Left renal pelvis (tissue), 4 donors: ENCODE data around the gene FAM241B. TPM values are rescaled to one million over a fixed set of nuclear protein-coding genes. Genes with fewer than 3 reads are reported as not detected.

Experiments
- DNase-seq, 4 donors: peaks; one replicate each; pipeline ENCODE4 v3.0.0-alpha.2; 2013; ENCODE audit warnings: low read depth in 4 of 4, low spot score in 3 of 4
- polyA plus RNA-seq, 4 donors: library from polyadenylated mRNA; unstranded; fragments of 120-200 nt; gene quantifications; one replicate each; pipeline ENCODE4 v1.2.1, GENCODE V29; 2013; ENCODE audit not compliant: insufficient read length in 4 of 4

FAM241B gene
- polyA plus RNA-seq, 4 donors = 2.7 to 10.9 (median 10.0) TPM

DNA sequence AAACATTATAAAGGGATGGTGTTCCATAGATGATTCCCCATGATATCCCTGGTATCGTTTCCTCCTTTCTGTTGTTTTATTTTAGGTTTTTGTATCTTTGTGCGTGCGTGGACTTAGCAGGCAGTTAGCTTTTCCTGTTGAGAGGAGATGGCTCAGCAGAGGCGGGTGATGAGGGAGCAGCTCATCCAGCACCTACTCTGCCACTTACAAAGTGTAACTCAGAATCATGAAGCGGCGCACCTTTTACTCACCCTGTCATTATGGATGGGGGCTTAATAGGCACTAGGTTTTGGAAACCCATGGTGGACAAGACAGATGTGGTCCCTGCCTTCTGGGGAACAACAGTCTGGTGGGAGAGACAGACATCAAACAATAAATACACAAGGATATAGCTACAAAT, 17.1 kb downstream of the FAM241B start:
- no peak for DNase-seq

DNA sequence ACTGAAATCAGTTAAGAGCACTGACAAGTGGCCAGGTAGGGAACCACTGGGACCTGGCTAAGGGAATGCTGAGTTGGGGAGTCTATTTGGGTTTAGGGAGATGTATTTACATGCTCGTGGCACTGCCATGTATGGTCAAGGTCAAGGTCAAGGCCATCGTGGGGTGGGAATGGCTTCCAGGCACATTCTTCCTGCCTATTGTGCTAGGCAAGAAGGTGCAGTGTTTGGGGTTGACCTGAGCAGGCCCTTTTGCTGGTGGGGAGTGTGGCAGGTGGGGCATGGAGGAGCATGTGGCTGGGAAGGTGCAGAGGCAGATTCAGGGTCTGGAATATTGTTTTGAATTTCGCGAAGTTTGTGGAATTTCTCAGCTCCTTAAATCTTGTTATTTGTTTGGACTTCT, 17.8 kb downstream of the FAM241B start:
- no peak for DNase-seq

DNA sequence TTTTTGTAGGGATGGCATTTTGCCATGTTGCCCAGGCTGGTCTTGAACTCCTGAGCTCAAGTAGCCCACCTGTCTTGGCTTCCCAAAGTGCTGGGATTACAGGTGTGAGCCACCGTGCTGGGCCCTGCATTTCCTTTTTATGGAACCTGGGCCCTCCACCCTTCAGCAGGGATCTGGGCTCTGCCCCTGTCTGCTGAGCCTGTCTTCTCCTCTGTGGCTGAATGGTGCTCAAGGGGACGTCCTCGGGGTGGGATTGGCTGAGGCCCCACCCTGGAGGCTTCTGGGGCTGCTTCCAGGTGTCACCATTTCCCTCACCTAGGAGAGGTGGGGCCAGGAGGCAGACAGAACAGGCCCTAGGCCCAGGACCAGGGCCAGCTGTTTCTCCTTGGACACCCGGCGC, 18.4 kb downstream of the FAM241B start:
- no peak for DNase-seq

DNA sequence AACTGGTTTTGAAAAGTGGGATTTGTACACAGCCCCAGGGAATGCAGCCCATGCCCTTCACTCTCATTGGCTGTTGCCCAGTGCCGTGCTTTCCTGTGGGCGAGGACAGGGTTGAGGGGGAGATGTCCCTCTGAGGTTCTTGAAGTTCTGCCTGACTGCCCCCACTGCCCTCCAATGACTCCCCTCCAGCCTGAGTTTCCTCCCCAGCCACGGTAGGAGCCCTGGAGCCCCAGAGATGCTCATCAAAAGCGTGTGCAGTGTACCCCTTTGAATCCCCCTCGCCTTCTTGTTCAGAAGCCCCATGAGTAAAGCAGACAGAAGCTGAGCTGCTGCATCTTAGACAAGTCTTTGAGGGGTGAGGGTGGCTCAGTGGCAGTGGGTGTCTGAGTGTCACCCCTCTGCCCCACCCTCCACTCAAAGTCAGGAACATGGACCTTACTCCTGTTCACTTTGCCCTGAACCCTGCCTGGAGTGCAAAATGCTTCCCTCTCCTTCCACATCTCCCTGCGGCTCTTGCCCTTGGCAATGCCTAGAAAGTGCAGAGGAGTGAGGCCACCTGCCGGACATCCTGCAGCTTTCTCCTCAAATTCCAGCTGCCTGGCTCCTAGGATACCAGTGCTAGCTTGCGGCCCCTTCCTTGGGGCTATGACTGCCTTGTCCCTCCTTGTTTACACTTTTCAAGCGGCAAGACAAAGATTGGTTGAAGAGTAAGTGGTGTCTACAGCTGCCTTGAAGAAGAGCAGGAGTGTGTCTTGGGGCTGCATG, 19.9 kb downstream of the FAM241B start:
- DNase-seq = no peak

DNA sequence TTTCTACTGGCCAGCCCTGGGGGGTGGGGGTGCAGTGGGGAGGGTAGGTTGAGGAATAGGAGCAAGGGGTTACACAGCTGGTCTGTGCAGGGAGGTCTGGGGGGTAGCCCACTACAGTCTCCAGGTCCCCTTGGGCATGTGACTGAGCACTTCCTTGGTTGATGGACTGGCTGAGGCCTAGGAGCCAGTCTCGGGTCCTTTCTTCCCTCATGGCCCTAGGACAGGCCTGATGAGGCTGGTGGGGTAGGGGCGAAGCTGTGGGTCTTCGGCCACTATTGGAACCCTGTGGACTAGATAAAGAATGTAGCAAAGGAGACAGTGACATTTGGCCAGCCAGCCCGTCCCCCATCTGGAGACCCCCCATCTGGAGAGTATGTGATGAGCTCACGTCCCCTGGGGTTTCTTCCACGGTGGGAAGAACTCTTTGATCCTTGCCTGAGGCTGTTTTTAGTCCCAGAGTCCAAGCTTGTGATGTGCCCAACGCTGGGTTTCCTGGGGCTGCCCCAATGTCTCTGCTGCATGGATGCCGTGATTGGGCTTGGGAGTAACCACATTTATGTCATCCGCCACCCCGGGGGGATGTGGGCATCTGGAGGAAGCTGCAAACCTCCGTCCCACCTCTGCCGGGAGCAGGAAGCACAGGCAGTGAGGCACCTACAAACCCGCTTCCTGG, 20.7 kb downstream of the FAM241B start:
- no peak for DNase-seq

DNA sequence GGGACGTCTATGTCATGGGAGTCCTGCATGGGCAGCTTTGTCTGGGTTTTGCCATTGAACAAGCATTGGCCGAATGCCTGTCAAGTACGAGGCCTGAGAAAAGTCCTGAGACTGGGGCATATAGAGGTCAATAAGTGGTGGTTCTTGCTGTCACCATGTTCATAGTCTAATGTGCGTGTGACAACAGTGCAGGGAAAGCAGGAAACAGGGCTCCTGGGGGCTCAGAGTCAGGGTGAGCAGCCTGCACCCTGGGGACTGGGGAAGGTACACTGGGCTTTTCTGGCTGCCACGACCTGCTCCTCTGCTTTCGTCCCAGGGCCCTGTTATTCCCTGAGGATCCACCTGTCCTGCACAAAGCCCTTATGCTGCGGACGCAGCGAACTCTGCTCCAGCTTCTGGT, 21.3 kb downstream of the FAM241B start:
- no peak for DNase-seq

DNA sequence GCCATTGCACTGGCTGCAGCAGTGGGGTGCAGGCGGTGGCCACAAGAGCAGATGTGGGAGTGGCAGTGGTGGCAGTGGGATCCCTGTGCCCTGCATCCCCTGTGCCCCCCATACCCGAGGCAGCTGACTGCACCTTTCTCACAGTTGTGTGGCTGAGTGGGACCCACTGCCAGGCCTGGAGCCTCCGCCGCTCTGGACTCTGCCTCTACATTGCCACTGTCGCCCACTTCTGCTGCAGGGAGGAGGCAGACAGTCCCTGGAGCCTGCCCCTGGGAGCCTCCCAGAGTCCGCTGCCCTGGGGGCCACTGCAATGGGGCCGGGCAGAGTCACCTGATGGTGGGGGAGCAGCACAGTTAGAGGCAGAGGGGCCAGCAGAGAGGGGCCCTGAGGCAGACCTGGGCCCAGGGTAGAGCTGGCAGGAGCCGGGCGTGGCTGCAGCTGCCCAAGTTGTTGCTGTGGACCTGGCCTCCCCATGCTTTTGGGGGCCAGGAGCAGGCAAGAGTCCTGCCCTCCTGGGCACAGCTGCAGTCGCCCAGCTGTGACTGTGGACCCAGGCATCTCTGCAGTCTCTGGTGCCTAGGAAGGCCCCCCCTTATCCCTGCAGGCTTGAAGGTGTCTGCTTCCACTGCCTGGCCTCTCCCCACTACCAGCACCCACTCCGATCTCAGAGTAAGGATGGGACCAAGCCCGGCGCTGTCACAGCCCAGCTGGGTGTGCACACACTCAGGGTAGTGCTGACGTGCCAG, 22.2 kb downstream of the FAM241B start:
- no peak for DNase-seq

DNA sequence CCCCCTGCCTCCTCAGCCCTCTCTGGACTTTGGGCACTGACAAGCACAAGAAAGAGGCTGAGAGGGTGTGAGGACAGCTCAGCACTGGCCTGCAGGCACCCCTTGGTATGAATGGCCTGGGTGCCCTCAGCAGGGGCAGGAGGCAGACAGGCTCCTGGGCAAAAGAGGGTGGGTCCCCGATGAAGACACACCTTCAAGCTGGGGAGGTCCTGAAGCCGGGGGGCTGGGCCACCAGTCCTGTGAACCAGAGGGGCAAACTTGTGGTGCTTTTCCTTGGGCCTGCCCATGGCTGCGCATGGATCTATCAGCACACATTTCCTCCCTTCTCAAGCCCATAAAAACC, 22.8 kb downstream of the FAM241B start:
- no peak for DNase-seq

DNA sequence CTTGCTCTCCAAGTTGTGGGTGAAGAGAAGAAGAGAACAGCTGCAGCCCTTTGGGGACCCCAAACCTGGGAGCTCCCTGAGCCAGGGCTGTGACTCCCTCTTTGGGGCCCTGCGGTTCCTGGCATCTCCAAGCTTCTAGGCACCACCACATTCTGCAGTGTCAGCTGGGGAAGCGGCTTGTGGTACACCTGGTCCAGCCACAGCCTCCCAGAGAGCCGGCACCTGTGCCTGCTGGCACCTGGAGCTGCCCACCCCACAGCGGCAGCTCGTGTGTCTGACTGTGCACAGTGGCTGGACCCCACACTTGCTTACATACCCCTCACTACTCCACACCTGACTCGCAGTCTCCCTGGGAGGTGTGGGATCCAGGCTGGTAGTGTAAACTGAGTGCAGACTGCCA, 23.5 kb downstream of the FAM241B start:
- no peak for DNase-seq

DNA sequence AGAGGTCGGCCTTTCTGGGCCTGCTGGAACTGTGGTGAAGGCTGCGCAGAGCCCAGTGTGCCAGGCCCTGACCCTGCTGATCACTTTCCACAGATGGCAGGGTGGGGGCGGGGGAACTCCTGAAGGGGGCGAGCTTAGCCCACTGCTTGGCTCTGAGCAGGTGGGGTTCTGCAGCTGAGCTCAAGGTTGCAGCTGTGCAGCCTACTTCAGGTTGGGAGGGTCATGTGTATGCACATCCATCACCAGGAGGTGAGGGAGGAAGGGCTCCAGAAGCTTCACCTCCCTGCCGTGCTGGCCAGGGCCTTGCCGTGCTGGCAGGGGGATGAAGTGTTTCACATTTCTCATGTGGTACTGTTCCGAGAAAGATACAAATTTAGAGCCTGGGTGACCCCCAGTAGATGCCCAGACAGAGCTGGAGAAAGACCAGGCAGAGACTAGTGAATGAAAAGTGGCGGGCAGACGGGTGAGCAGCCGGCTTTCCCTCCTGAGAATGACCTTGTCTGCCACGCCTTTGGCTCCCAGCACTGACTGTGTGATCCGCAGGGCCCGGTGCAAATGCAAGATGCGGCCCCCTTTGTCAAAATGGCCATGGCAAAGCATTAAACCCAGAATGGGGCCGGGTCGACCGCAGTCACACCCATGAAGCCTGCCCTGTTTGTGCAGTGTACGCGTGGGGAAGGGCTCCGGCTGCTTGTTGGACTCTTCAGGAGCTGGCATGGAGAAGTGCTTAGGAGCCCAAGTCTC, 25.2 kb downstream of the FAM241B start:
- no peak for DNase-seq

DNA sequence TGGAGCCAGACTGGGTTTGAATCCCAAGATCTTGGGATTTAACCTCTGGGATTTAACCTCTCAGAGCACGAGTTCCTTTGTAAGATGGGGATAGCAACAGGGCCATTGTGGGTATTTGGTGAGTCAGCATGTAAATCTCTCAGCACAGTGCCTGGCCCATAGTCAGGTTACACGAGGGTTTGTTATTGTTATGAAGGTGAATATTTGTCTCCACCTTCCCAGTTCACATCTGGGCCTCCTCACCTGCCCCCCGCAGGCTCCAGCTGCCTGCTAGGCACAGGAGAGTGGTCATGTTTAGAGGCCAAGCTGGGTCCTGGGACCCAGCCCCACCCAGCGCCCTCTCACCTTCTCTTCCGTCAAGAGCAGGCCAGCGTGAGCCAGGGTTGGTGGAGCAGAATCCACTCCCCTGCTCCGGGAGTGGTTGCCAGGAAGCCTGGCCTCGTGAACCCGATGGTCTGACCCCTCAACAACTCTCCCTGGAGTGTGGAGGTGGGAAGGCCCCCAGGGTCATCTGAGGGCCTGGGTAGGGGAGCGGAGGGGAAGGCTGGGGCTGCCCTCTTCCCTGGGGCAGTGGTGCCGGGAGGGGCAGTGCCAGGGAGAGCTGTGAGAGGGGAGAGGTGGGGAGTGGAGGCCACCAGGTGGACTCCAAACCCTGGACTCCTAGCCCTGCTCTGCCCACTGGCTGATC, 26.0 kb downstream of the FAM241B start:
- no peak for DNase-seq

DNA sequence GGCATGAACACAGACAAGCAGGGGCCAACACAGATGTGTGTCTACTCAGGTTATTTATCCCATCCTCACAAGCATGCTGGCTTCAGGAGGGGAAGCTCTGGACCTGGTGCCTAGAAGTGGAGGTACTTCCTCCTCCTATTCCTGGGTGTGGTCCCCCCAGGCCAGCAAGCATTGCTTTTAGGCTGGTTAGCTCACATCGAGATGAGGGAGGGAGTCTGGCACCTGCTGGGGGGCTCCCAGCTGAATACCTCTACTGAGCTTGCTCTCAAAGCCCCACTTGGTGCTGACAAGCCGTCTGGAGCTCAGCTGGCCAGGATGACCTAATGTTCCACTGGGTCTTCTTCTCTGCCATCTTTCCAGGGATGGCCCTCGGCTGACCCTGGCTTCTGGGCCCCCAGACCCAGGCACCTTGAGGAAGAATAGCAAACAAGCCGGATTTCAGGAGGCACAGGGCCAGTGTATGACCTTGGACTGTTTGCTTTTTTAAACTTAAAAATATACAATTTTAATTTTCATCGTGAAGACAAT, 26.8 kb downstream of the FAM241B start:
- DNase-seq = no peak

DNA sequence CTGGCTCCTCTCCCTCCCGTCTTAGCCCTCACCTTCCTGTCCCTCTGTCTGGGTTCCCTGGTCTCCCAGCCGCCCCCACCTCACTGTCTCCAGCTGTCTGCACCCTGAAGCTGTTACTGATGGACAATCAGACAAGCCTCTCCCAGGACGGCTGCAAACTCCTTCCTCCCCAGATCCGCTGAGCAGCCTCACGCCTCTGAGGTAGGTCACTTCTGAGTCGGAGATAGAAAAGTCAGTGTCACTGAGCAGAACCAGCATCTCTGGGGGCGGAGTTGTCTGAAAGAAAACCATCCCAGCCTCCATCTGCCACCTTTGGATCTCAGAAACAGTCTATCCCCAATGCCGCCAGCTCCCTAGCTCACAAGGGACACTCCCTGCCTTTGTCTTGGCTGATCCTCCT, 27.4 kb downstream of the FAM241B start:
- no peak for DNase-seq

DNA sequence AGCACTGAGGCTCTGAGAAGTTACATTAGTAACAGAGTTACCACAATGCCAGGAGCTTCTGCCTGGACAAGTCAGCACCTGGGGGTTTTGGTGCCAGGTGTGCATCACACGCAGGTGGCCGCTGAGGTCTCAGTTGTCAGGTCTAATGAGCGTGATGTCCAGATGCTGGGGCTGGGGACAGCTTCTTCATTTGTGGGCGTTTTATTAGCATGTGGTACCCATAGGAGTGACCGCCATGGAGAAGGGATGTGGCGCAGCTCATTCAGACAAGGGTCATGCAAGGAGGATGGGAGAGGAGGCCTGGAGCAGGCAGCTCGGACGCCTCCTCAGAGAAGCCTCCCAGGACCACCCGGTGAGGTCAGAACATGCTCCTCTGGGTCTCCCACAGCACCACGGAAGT, 27.8 kb downstream of the FAM241B start:
- DNase-seq = no peak

DNA sequence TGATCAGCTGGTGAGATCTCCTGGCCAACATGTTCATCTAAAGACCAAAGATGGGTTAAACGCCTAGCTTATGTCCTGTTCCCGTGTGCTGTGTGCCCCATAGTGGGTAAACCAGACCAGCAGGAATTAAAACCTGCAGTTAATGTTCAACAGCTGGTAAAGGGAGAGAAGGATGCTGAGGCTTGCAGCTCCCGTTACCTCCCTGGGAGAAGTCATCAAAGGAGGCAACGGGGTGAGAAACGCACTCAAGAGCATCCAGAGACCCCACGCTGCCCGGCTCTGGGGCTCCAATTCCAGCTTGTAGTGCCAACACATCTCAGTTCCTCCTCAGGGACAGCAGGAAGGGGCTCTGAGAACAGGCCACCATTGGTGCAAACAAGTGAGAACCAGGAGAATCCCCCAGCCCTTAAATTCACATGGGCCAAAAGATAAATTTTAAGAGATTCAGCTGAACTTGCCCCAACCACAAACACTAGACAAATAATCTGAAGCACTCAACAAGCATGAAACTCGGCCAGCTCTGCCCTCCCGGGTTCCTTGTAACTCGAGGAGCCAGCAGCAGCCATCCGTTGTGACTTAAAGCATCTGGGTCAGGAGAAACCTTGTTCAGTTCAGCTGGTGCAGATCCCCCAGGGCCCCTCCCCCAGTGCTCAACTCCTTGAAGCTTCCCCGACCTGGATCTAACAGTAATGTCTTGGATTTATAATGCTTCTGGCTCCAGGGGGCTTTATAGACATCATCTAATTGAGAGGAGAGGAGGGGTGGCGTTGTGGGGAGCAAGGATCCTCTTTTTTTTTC, 29.4 kb downstream of the FAM241B start:
- DNase-seq = peak in 2 of 4 donors; percentile 45 to 74

DNA sequence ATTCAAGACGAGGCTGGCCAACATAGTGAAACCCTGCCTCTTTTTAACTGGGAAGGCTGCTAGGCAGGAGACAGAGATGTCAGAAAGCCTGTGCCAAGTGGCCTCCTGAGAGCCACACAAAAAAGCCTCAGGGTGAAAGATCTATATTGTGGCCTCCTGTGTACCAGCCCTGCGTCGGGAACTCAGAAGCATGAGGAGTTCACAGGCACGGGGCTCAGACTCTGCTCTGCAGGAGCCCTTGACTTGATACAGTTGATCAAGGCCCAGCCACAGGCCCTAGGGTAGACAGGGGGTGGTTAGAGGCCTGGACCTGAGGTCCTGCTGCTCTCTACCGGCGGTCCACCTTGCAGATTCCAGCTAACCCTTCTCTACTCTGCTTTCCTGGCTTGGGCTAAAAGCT, 30.2 kb downstream of the FAM241B start:
- no peak for DNase-seq

DNA sequence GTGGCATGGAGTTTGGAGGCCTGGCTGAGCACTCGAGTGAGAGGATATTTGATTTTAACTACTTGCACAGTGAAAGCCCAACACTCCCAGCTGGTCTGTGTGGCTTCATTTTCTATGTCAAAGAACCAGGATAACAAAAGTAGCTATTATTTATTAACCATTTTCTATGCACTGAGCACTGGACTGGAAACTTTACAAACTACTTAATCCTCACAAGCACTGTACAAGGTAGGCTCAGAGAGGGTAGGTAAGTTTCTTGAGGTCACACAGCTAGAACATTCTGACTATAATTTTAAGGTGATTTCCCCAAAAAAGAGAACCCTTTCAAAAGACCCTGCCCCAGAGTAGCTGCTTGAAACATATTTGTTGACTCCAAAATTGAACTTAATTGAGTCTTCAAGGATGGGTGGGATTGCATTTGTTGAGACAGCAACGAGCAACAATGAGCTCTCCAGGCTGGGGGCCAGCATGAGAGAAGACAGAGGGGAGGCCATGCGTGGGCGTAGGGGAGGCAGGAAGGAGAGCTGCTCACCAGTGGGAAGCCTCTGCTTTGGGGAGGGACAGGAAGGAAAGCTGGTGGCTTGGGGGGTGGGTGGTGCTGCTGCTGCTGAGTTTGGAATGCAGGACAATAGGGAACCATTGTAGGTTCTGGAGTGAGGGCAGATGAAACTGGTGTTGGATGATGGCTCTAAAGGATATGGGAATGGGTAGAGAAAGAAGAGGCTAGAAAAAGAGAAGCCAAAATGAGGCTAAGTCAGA, 31.5 kb downstream of the FAM241B start:
- DNase-seq = no peak

DNA sequence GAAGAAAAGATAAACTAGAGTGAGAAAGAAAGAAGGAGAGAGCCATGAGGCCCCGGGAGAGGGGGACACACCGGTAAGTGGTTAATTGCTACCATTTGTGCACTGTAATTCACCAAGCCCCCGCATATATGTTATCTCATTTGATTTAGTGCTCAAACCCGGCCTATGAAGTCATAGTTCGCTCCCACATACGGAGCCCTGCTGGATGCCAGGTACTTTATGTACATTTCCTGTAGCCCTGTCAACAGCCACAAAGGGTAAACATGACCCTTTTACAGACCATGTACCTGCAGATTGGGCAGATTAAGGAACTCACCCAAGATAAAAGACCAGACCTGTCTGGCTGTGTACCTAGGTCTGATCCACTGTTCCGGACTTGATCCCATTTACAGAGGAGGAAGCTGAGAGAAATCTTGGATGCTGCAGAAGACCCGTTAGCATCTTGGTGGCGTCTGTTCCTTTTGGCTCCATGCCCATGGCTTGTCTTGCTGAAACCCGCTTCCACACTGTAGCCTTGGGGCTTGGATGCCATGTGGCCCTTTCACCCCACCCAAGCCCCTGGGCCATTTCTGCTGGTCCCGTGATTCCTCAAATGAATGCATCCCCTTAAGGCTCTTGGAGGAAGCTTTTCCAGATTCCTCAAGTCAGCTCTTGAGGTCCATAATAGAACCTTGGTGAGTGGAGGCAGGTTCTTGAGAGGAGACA, 32.3 kb downstream of the FAM241B start:
- no peak for DNase-seq
